Activated T-cell treated with anti-CD3 and anti-CD28 coated beads for 48 hours (primary cell): ENCODE results near the gene NUDT13.
"Not testable (repeated sequence)": the region's sequence is repeated elsewhere in the genome, so short reads cannot be mapped to it uniquely, and the experiment has no call there.

ENCODE experiments used
- DNase-seq: peaks from one replicate; pipeline ENCODE4 v3.0.0-alpha.2; 2020; ENCODE audit warnings: low read depth

Gene NUDT13

GRCh38 chr10:73099141-73099540 lies 11.1 kb upstream of the NUDT13 start:
- DNase-seq, result no peak

- no peak for DNase-seq
Observed at GRCh38 chr10:73106301-73106700, 4.0 kb upstream of the NUDT13 start.

- DNase-seq, result not testable (repeated sequence)
Observed at GRCh38 chr10:73109248-73109652, 1.0 kb upstream of the NUDT13 start.

GRCh38 chr10:73112032-73112431 lies 1.8 kb downstream of the NUDT13 start:
- not testable (repeated sequence) for DNase-seq

GRCh38 chr10:73113551-73113950 lies 3.3 kb downstream of the NUDT13 start:
- no peak for DNase-seq

- no peak for DNase-seq
Observed at GRCh38 chr10:73116017-73116416, 5.8 kb downstream of the NUDT13 start.

- DNase-seq, result no peak
Observed at GRCh38 chr10:73117976-73118743, 7.9 kb downstream of the NUDT13 start.

- DNase-seq, result no peak
Observed at GRCh38 chr10:73119457-73119856, 9.2 kb downstream of the NUDT13 start.

GRCh38 chr10:73119952-73120351 lies 9.7 kb downstream of the NUDT13 start:
- no peak for DNase-seq

GRCh38 chr10:73126343-73126742 lies 16.1 kb downstream of the NUDT13 start:
- DNase-seq, result no peak

- DNase-seq, result no peak
Observed at GRCh38 chr10:73131301-73131700, 21.0 kb downstream of the NUDT13 start.

- DNase-seq, result no peak
Observed at GRCh38 chr10:73131913-73132686, 21.8 kb downstream of the NUDT13 start.

GRCh38 chr10:73134727-73135126 lies 24.5 kb downstream of the NUDT13 start:
- no peak for DNase-seq

- DNase-seq, result no peak
Observed at GRCh38 chr10:73136627-73137026, 26.4 kb downstream of the NUDT13 start.

GRCh38 chr10:73139251-73139650 lies 29.0 kb downstream of the NUDT13 start:
- DNase-seq, result no peak

GRCh38 chr10:73141603-73142002 lies 31.3 kb downstream of the NUDT13 start:
- no peak for DNase-seq

- DNase-seq, result not testable (repeated sequence)
Observed at GRCh38 chr10:73150633-73151413, 40.6 kb downstream of the NUDT13 start.

GRCh38 chr10:73152009-73152408 lies 41.8 kb downstream of the NUDT13 start:
- no peak for DNase-seq

GRCh38 chr10:73156054-73156453 lies 45.8 kb downstream of the NUDT13 start:
- DNase-seq, result no peak

GRCh38 chr10:73159038-73159648 lies 48.9 kb downstream of the NUDT13 start:
- peak; percentile 22 for DNase-seq

GRCh38 chr10:73161079-73161478 lies 50.8 kb downstream of the NUDT13 start:
- DNase-seq, result no peak

GRCh38 chr10:73161662-73162061 lies 51.4 kb downstream of the NUDT13 start:
- DNase-seq, result no peak
